OCI-M1 (cell line): ENCODE measurements around the gene LGR6.
"Not testable (repeated sequence)": the region's sequence is repeated elsewhere in the genome, so short reads cannot be mapped to it uniquely, and the experiment has no call there.

Source experiments
- DNase-seq: peaks from one replicate; lab custom pipeline; 2025; lab: John Stamatoyannopoulos, UW

LGR6 gene

DNA sequence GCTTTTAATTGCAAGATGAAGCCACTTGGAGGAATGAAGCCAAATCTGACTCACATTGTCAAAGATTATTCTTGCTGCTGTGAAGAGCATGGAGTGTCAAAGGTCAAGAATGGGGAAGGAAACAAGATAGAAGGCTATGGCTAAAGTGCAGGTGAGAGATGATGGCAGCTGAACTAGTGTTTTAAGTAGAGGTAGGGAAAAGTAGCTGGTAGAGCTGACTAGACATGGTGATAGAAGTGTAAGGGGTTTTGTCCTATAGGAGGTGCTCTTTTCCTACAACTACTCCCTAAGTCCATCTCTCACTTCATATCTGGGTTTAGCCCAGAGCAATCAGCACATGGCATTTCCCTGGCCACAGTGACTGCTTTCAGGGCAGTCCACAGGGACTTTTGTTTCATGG, 136.3 kb downstream of the LGR6 start:
- peak; percentile 52 for DNase-seq

DNA sequence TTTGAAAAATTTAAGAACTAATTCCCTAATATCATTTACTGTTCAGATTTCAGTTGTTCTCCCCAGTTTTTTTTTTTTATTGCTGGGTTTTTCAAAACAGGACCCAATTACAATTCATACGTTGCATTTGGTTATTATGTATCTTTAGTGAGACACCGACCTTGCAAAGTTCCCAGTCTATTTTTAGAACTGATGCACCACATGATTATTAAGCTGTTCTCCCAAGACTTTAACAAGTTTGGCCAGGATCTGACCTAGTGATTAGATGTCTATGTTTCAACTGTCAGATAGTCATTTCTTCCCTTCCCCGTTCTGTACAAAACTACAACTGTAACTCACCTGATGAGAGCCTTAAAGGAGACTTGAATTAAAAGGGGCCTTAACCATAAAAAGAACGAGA, 140.3 kb downstream of the LGR6 start:
- no peak for DNase-seq

DNA sequence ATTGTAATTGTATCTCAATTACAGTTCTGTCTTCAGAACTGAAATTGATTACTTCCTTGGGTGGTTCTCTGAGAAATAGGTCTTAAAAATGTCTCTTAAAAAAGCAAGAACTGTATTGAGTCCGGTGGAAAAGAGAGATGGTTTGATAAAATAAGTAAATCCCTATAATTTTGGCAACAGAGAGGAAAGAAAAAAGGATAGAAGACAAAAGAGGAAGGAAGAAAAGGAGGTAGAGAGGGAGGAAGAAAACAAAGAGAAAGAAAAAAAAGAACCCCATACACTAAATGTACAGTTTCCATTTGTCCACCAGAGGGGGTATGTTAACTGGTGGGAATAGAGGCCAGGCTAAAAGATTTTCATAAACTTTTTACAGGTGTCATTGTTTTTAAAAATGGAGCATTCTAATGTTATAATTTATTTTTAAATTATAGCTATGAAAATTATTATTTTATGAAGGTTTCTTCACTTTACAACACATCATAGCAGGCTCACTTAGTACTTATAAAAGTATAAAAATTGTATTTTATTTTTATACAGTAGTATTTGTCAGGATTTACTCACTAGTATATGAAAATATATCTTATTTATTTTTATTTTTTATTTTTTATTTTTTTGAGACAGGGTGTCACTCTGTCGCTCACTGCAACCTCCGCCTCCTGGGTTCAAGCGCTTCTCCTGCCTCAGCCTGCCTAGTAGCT, 150.2 kb downstream of the LGR6 start:
- DNase-seq, result peak; percentile 85

DNA sequence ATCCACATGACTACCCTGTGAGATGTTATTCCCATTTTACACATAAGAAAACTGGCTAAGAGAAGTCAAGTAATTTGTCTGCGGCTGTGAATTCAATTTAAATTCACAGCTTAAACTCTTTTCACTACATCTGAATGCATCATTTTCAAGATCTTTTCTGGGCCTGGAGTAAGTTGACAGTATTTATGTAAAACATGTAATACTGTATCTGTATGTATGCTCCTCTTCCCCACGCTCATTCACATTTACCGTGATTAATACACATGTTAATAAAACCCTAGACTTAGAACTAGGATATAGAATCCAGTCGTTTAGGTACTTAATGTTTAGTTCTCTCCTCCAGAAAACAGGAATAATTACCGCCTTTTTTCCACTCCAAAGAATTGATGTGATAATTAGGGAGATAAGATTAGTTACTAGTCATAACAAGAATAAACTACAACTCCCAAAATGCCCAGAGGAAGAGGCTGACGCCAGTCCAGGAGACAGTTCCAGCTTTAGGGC, 154.5 kb downstream of the LGR6 start:
- no peak for DNase-seq

DNA sequence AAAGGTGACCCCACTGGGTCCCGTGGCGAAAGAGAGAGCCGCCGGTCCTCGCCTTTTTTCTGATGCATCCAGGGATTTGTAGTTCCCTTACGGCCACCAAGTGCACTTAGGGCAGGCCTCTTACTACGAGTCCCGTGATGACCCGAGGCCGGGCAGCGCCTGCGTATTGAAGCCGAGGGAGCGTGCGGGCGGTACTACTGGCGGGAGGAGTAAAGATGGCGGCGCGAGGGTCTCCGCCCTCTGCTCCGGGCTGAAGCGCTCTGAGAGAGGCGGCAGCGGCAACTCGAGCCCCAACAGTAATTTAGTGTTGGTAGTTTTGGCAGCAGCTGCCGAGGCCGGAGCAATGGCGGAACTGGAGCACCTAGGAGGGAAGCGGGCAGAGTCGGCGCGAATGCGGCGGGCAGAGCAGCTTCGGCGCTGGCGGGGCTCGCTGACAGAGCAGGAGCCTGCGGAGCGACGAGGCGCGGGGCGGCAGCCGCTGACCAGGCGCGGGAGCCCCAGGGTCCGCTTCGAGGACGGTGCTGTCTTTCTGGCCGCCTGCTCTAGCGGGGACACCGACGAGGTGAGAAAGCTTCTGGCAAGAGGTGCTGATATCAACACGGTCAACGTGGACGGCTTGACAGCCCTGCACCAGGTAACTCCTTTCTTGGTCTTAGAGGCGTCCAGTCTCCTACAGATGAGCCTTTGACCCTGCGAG, 155.1 kb downstream of the LGR6 start, which contains the start of gene PPP1R12B:
PPP1R12B (plus strand) TSS at position 191 of the 697 bp plus-strand sequence; CDS start at position 344, 153 bp downstream.
- DNase-seq, result peak; percentile 99

DNA sequence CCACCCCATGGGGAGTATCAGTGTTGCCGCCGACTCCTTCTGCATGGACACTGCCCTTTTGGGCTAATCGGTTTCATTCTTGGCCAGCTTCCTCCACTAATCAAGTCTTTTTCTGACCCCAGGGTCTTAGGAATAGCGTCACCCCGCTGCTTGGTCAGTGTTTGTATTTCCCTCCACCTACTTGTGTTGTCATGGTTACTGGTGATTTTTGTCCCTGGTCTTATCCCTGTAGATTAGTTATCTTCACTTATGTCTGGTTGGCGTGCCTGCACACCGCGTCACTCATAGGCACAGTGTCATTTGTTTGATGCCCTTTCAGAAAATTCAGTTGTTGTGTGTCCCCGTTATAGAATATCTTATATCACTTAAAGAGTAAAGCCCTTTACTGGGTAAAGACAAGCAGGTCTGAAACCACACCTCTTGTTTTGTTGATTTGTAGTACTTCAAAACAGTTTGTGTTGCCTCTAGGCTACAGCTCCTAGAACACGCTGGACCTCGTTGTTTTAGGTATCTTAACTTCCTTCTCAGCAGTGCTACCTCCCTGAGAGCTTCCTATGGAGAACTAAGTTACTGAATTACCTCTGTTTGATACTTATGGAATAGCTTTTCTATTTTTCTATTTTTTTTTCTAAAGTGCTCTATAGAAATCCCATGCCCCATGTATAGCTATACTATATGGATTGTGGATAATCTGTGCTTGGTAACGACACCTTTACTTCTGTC, 155.8 kb downstream of the LGR6 start:
- DNase-seq, result peak; percentile 76

DNA sequence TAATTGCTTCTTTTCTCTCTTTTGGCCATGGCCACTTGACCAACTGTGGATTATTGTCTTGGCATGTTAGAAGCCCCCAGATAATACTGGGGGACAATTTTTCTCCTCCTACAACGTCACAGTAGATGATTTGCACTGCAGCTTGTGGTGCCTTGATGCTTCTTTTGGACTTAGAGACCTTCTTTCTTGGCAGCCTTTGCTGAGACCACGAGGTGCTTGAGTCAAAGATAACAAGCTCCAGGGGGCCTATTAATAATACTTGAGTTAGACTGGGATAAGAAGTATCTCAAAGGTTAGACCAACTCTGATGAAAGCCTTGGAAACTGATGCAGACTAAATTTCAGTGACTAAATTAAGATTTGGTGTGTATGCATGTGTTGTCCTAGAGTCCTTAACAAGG, 158.1 kb downstream of the LGR6 start:
- DNase-seq, result no peak

DNA sequence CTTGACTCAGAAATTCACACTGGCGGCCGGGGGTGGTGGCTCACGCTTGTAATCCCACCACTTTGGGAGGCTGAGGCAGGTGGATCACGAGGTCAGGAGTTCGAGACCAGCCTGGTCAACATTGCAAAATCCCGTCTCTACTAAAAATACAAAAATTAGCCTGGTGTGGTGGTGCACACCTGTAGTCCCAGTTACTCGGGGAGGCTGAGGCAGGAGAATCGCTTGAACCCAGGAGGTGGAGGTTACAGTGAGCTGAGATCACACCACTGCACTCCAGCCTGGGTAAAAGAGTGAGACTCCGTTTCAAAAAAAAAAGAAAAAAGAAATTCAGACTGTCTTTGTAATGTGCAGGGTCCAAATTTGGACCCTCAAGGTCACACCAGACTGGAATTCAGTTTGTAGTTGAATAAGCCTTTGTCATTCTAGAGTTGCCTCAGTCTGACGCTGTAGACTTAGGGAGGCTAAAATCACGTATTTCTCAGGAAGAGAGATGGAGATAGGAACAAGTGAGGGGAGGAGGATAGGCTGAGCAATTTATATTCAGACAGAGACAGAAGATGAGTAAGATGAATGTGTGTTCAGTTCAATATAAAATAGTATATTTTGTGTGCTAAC, 159.1 kb downstream of the LGR6 start:
- DNase-seq, result not testable (repeated sequence)

DNA sequence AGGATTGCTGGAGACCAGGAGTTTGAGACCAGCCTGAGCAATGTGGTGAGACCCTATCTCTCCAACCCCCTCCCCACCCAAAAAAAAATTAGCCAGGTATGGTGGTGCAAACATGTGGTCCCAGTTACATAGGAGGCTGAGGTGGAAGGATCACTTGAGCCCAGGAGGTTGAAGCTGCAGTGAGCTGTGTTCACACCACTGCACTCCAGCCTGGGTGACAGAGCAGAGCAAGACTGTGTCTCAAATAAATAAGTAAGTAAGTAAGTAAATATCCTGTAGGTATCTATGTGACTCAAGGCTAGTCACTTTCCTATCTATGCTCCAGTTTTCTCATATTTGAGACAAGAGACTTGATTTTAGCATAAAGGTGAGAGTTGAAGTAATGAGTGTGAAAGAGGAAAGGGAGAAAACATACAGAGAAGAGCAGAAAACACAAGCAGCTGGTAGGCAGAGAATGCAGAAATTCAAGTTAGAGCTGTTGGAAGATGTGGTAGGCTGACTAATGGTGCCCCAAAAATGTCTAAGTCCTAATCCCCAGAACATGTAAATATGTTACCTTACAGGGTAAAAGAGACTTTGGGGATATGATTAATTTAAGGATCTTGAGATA, 162.4 kb downstream of the LGR6 start:
- no peak for DNase-seq

DNA sequence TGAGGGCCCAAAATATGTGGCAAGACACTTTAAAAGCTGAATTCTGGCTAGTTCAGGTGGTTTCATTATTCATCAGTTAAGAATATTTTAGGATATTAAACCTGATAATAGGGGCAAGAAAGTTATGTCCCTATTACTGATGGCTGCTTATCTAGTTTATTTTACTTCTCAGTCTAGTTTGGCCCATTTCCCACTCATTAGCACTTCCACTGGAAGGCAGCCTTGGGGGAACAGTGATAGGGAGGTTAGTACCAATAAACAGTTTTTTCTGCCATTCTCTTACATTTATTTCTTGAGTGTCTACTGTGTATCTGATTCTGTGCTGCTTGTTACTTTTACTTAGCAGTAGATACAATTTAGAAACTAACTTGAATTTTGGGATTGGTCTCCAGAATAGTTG, 163.9 kb downstream of the LGR6 start:
- DNase-seq, result no peak

DNA sequence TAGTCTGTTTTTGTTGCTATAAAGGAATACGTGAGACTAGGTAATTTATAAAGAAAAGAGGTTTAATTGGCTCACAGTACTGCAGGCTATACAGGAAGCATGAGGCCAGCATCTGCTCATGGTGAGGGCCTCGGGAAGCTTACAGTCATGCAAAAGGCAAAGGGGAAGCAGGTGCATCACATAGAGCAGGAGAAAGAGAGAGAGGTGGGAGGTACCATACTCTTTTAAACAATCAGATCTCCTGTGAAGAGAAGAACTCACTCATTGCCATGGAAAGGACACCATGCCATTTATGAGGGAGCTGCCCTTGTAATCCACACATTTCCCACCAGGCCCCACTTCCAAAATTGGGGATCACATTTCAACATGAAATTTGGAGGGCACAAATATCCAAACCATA, 167.6 kb downstream of the LGR6 start:
- DNase-seq, result no peak

DNA sequence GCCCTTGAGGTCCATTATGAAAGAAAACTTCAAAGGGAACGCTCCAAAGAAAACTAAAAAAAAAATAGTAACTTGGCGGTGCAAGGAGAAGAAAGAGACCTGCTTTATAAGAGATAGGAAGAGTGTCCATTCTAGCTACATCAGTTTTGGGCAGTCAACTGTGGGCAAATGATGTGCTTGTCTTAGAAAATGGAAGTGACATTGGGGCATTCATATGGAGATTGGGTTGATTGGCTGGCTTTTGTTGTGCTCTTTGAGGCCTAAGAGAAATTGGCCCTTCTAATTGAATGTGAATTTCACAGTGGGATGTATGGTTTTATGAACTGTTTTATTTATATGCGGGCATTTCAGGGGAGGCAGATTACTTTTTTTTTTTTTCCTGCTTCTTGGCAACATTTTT, 168.1 kb downstream of the LGR6 start:
- DNase-seq, result no peak

DNA sequence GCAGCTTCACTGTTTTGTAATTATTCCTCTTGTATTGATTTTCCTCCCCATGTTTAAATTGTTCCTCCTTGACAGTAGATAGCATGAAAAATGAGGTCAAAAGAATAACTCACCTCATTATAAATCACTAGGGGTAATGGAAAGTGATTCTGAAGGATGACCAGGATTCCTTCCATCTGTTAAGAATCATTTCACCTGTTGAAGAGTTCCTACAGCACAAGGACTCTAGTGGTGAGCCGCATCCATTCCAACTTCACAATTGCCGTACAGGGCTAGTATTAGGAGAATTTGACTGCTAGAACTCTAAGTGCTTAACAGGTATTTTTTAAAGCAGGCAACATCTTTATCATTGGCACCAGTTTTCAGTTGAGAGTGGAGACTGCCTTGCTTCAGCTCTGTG, 168.6 kb downstream of the LGR6 start:
- DNase-seq, result no peak

DNA sequence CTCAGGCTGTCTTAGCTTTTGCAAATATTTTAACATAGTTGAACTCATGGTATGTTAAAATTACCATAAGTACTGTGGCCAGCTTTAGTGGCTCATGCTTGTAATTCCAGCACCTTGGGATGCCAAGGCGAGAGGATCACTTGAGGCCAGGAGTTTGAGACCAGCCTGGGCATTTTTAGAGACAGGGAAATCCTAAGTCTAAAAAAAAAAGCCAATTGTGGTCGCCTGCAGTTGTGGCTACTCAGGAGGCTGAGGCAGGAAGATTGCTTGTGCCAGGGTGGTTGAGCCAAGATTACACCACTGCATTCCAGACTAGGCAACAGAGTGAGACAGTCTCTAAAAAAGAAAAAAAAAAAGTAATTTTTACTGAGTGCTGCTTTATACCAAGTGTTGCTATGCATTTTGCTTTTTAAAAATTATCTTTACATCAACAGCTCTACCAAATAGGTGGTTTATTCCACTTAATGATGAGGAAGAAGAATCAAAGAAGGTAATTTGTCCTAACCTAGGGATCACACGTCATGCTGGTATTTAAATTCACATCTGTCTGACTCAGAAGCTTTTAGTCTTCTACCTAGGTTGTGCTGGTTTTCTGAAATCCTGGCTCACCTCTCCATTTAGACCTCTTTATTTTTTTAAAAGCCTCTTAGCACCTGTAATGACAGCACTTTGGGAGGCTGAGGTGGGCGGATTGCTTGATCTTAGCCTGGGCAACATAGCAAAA, 171.7 kb downstream of the LGR6 start:
- DNase-seq, result no peak

DNA sequence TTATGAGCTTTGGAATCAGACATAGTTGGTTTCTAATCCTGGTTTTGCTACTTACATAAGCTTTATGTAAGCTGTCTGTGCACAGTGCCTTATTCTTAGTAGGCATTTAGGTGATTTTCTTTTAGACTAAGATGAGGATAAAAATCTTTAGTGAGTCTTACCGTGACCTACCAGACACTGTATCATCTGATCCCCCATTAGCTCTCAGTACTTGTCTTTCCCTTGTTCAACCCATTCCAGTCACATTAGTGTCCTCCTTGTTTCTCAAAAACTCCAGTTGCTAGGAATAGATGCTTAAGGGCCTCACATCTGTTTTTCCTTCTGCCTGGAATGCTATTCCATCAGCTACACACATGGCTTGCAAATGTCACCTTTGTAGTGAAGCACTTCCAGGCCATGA, 173.7 kb downstream of the LGR6 start:
- no peak for DNase-seq
